Activated CD8-positive, alpha-beta memory T cell treated with anti-CD3 and anti-CD28 coated beads, Interleukin-2, amount 50 U/mL, for 24 hours (primary cell): ENCODE measurements around the gene TALDO1.
A peak's percentile ranks its signal among the peaks of the same experiment; 100 is the strongest.

Experiments
- DNase-seq: peaks from one replicate; pipeline ENCODE4 v3.0.0-alpha.2; 2020; ENCODE audit errors: extremely low read depth

TALDO1 gene

DNA sequence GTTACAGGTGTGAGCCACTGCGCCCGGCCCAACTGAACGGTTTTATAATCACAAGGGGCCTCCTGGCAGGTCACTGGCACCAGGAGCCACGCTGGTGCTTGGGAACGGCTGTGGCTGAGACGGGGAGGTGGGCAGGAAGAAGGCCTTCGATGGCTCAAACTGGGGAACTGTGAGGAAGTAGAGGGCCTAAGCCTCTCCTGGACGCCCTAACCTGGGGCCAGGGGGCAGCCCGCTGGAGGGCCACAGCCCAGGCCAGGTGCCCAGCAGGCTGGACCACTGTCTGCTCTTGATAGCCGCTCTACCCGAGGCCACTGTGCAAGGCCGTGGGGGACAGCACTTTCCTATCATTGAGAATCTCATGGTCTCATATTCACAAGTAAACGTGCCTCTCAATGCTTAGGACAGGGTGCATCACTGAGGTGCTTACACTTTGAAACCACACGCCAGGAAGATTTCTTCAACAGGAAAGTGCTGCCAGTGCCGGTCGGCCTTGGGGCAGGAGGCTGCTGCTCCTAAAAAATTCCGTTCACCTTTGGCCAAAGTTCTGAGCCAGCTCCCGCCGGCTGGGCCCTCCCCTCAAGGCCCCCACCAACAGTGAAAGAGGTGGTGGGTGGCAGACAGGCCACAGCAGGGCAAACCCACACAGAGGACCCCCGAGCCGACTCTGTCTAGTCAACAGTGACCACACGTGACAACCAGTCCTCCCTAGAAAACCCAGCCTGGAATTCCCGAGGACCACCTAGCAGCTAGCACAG lies 22.8 kb downstream of the TALDO1 start:
- DNase-seq: no peak

DNA sequence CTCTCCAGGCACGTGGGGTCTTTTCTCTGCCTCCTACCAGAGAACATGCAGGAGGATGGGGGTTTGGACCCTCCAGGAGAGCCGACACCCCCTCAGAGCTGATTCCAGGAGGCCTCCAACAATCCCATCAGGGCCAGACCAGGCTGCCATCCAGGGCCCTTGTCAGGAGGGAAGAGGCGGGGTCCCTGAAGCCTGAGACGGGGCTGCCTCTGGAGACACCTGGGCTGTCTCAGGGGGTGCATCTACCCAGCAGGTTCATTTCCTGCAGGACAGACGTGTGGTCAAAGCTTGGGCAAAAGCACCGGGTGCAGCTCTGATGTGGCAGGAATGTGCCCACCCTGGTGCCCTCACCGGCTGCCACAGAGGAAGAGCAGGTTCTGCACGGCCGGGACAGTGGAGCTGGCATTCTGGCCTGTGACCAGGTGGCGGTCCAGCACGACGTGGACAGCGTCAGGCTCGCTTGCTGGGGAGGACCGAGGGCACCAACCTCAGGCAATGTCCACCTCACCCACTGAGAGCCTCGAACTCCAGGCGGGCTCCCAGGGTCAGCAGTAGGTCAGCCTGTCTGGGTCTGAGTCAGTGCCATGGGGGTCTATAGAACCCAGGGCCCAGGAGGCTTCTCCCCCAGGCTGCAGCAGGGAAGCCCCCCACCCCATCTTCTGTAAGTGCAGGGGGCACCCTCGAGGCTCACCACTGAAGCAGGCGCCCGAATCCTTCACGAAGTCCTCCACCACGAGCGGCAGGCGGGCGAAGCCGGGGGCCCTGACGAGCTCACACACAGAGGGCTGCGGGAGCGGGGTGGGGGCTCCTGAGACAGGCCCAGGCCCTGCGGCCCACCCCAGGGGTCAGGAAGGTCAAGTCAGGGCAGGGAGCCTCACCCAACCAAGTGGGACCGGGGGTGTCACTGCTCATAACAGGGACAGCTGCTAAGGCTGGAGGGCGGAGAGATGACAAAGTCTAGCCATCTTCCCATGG lies 23.7 kb downstream of the TALDO1 start:
- no peak for DNase-seq

DNA sequence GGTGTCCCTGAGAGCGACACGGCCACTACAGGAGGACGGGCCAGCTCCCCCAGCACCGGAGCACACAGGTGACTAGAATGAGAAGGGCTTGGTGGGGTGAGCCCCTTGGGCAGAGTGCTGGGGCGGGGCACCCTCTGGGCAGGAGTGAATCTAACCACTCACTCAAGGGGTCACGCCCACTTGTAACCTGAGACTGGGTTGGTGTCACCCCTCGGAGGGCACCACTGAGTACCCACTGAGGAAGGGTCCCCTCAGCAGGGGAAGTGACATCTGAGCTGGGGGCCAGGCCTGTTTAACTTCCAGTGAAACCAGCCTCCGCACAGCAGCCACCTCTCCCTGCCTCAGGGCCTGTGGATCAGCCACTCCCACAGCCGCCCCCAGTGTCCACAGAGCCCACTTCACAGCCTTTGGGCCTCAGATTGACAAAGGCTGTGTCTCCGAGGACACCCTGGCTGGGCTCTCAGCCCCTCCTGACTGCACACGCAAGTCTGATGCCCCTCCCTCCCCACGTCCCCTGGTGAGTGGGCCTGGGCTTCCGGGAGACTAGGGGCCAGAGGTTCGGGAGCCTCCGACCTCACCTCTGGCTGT lies 24.4 kb downstream of the TALDO1 start:
- DNase-seq: no peak

DNA sequence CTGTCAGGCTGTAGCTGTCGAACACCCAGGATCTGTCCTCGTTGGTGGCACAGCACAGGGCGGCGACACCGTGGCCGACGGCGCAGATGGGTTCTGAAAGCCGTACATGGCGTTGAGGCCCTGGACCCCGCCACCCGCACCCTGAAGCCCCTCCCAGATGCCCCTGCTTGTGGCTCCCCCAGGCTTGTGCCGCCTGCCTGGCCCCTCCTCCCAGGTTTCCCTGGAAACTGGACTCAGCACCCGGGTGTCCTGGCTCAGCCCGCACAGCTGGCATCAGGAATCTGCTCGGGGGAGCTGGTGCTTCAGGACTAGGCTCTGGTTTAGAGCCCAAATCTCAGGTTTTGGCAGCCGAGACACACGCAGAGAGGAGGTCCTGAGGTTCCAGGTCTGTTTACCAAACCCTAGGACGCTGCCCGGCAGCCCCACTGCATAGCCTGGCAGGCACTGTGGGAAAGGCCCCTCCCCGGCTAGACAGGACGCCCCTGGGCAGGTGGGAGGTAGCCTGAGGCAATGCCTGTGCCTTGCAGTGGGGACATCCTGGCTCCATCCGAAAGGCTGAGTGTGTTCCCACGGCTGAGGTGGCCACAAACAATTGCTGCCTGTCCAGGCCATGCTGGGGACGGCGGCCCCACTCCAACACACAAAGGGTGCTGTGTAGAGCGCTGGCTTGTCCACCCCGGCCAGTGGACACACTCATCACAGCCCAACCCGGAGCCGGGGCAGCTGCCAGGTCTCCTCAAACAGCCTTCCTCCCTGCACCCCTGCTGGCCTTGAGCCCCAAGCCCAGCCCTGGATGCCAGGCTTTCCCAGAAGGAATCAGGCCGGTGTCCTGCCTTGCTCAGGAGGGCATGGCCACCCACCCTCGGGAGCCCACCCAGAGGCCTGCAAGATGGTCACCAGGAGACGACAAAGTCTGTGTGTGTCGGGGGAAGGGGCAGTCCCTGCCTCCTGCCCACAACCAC lies 25.4 kb downstream of the TALDO1 start:
- DNase-seq: no peak

DNA sequence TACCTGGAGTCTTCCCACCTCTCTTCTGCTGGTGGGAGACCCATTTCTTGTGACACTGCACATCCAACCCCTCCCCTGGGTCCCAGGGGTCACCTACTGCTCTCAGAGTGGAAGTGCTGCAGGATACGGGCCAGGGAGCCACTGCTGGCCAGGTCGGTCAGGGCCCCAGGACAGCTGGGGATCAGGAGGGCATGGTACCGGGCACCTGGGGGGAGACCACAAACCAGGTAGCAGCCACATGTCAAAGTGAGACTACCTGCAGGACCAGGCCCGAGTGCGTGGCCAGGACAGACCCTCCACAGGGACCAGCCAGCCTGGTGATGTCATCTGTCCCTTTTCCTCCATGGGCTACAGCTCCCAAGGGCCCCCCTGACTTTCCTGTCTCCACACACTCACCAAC lies 26.2 kb downstream of the TALDO1 start:
- no peak for DNase-seq

DNA sequence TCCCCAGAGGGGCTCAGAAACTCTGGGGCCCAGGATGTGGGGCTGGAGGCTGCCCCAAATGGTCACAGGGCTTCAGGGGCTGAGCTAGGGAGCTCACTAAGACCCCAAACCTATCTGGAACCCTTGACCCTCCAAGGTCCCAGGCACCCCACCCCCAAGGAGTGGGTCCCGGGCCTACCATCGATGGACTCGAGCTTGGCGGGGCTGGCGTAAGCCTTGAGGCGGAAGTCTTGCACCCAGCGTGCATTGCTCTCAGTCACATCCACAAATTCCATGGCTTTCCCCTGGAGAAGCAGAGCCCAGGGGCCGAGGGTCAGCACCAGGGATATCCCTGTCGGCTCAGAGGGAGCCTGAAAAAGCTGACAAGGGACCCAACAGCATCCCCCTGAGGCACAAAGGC lies 26.6 kb downstream of the TALDO1 start:
- DNase-seq: no peak

DNA sequence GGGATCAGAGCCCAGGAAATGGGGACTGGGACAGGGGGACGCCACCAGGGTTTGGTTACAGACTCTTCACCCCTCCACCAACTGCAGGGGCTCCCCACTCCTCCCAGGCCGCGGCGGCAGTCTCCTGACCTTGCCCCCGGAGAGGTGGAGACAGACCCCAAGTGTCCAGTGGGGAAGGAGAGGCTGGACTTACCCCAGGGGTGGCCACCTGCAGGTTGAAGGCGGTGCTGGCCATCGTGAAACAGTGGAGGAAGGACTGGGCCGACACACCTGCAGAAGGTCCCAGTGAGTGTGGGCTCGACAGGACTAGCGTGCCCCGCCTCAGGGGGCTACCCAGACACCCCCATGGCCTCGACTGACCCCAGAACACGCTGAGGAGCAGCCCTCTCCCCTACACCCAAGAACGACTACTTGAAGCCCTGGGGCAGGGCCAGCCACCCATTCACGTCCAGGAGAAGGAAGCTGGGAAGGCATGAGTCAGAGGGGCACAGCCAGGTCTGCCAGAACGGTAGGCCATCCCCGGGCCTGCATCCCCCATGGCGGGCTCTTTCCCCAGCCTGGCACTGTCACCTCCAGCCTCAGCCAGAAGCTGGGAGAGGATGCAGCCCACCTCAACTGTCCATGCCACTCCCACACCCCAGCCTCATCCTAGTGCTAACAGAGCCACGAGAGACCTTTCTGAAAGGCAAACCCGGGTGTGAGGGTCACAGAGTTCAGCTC lies 27.8 kb downstream of the TALDO1 start:
- DNase-seq: no peak

DNA sequence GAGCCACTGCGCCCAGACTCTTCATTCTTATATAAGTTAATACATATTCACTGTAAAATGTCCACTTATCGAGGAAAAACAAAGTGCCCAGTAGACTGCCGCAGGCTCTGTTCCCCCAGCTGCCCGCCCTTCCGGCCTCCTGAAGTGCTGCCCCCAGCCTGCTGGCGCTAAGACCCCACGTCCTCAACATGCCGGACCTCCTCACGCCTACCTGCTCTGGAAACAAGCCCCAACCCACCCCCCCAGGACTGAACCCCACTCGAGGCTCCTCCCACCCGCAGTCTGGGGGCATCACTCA lies 28.9 kb downstream of the TALDO1 start:
- DNase-seq: no peak

DNA sequence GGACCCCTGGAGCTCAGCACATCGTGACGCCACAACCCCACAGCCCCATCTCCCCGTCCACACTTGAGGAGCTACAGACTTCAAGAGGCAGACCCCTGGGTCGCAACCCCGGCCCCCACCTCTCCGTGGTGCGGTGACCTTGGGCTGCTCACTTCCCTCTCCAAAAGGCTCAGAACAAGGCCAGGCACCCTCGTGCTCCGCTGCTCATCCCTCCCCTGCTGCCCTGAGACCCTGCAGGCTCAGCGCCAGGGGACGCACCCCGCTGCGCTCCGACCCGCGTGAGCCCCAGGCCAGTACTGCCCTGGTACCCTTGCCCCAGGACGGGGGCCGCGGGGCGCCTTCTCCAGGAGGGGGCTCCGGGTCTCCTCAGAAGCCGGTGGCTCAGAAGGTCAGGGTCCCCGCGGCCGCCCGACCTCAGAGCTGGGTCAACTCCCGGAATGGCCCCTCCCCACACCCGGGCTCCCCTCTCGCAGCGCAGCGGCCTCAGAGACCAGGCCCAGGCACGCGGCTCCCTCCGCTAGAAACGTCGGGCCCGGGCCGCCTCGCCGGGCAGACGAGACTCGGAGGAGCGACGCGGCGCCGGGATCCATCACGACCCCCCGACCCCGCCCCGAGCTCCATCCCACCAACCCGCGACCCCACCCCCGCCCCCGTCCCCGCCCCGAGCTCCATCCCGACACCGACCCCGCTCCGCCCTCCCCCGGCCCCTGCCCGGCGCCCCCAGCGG lies 29.5 kb downstream of the TALDO1 start:
- DNase-seq: no peak

DNA sequence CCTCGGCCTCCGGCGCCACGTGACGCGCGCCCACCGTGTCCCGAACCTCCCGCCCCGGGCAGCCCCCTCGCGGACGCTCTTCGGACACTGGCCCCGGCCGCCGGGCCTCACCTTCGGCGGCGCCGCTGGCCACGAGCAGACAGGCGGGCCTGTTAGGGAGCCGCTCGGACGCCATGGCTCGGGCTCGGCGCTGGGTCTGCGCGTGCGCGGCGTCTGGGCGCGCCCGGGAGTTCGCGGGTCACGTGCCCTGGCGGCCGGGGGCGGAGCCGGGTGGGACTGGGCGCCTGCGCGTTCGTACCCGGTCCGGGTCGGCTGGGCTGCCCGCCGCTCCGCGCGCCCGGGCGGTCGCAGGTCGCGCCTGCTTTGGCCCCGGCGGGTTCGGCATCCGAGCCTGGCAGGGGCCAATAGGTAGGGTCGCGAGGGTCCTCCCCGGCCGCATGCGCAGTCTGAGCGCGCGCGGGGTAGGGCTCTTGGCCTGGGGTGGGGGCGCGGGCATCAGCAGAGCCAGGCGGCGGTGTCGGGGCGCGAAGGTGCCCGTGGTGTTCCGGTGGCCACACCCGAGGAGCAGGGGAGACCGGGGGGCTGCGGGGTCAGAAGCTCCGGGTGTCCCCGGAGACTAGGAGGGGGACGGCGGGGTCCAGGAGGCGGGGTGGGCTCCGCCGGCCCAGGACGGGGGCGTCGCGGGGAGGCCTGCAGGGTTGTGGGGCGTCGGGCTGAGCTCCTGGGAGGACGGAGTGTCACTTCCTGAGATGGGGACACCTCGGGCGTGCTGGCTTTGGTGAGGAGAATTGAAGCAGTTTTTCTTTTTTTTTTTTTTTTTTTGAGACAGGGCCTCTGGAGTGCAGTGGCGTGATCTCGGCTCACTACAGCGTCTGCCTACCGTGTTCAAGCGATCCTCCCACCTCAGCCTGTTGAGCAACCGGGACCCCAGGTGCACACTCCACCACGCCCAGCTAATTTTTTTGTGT lies 30.3 kb downstream of the TALDO1 start, which contains the start of gene GATD1:
GATD1 (minus strand) TSS at position 200 of the 968 bp plus-strand sequence; CDS start at position 175, 25 bp downstream.
- DNase-seq: peak; percentile 77

DNA sequence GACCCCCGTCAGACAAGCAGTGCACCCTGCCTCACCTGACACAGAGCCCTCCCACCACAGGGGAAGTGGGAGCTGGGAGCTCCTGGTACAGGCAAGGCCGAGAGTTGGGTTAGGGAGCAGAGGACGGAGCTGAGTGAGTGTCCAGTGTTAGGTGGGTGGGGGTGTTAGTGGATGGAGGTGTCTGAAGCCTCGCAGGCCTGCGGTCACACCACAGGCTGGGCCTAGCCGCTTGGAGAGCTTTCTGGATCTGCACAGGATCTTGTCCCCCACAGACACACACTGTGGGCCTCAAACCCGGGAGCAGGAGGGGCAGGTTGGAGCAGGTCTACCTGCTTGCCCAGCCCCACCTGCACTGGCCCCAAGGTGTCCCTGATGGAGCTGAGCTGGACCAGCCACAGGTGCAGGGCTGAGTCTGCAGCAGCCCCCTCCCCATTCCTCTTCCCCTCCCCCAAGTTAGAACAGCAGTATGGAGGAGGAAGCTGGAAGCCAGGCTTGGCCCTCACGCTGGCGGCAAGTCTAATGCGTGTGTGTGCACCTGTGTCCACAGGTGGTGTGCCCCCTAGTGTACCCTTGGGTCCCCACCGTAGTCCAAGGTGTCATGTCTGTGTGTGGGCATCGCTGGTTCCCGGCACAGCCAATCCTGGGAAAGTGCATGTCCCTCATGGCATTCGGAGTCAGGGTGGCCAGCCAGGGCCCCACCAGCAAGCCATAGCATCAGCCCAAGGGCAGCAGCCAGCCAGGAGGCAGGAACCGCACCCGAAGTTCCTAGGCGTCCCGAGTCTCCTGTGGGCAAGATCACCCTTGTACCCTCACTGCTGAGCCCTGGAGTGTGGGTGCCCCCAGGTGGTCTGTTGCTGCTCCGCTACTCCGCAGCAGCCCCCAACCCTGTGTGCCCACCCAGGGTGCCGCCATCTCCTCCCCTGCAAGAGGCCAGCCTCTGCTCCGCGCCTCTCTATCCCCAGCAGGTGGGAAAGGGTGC lies 32.0 kb downstream of the TALDO1 start:
- DNase-seq: no peak

DNA sequence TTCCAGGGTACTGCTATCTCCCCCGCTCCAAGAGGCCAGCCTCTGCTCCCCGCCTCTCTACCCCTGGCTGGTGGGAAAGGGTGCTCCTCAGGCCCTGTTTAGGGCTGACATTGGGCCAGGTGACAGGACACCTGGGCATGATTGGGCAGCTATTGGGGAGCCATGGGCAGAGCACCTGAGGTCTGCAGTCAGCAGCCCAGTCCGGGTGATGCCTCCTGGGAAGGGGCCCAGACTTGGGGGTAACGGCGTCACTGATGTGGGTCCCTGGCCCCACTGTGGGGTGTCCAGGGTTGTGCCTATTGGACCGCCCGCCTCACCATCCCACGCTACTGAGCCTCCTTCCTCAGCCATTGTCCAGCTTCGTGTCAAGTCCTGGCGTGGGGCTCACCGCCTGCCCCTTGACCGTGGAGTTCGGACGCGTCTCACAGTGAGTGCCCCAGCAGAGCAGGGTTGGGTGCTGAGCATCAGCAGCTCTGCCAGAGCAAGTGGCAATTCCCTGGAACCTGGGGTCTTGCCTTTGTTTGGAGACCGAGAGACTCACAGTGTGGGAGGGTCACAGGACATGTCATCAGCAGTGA lies 32.8 kb downstream of the TALDO1 start:
- DNase-seq: no peak

DNA sequence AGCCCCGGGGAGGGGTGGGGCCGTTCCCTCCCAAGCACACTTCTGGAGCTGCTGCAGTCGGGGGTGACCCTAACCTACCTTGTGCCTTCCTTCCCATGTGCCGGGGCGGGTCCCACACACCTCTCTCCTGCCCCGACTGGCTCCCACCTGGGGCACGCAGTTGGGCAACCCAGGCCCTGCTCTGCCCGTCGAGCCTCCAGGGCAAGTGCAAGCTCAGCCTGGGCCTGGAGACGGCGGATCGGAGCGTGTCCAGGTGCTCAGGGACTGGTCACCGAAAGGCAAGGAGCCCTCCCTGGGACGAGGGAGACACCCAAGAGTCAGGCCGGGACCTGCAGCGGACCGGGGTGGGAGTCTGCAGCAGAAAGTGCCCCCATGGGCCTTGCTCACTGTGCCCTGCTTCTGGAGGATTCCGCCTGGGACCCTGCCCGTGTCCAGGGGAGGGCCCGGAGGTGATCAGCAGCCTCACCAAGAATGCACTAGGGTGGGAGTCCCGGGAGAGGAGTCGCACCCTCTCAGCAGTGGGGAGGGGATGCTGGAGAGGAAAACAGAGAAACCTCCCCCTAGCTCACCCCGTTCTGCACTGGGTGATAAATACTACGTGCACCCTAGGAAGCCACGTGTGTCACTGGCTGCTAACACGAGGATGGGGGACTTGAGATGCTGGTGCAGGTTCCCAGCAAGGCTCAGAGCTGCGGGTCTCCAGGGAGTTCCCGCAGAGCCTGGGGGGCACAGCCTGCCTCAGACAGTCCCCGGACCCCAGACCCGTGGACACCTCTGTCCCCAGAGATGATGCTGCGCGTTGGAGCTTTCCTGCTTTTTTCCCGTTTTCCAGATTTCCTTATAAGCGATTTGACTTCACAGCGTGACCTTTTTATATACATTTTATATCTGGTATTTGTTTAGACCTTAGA lies 35.3 kb downstream of the TALDO1 start:
- no peak for DNase-seq

DNA sequence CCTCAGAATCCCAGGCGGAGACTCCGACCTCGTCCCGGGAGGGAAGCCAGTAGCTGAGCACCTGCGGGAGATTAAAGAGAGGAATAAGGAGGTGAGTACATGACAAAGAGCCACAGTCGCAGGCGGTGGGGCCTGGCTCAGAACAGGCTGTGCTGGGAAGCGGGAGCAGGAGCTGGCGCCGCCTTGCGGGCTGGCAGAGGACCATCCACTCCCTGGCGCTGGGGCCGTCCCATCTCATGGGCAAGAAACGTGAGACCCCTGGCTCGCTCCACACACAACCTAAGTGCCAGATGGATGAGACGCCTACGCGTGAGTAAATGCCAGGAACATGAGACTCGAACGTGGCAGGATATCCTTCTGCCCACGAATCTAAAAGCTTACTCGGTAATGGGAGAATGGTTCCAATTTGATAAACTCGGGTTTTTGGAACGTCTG lies 36.3 kb downstream of the TALDO1 start:
- DNase-seq: no peak

DNA sequence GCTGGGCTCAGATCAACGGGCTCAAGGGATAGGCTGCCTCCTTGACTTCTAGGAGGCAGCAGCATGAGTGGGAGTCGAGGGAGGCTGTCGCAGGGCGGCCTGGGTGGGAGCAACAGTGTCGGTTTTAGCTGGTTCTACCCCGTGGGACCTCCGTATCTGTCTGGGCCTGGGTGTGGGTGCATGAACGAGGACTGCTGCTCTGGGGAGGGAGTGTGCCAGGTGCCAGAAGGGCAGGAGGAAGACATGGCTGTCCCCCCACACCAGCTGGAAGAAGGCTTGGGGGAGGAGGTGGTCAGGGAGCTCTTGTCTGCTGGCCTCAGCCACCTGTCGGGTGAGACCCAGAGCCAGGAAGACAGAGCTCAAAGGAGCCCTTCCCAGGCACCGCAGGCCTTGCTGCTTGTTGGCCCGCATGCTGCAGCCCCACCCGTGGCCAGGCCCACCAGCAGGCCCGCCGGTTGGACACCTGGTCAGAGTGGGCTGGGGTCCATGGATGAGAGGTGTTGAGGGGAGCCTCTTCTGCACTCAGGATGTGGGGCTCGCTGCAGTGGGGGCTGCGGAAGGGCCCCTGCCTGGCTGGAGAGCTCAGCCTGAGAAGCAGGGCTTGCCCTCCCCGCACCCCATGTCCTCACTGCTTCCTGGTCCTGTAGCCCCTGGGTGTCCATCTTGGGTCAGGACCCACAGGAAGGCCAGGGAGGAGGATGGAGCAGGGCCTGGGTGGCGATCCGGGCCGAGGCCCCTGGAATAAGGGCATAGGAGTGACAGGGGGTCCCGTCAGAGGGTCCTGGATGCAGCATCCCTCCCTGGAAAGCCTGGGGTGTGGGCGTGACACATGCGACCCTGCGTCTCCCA lies 39.2 kb downstream of the TALDO1 start:
- no peak for DNase-seq
